ENCODE measurements around the gene ARHGAP4. TPM values are rescaled to one million over a fixed set of nuclear protein-coding genes. Genes with fewer than 3 reads are reported as not detected.
A peak's percentile ranks its signal among the peaks of the same experiment; 100 is the strongest.

ARHGAP4 gene
- total RNA-seq, 1 donor from 2014 or later: 135 TPM

DNA sequence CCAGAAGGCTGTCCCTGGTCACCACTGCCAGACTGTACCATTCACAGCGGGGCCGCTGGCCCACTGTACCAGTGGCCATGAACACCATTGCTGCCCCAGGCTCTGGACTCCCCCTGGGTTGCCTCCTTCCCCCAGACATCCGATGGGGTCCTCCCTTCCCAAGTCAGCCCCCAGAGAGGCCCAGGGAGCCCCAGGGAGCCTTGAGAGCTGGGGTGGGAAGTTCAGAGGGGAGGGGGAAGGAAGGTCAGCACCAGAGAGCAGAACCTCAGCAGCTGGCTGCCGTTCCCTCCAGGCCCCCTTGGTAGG is 441 bp upstream of the ARHGAP4 start:
- DNase-seq (ENCODE audit: low spot score): no peak
- Mint-ChIP-seq H3K9me3 (no peaks in the 10 kb centered on the region), H3K36me3 (ENCODE audit: low read depth) (peaks cover 45% of the 10 kb centered on the region), H3K4me3 (ENCODE audit: low read depth) (peak overlapping the region; percentile 86), H3K4me1 (ENCODE audit: low read depth) (peaks cover 24% of the 10 kb centered on the region), H3K27me3 (ENCODE audit: low read depth) (no peaks in the 10 kb centered on the region), H3K27ac (peak overlapping the region; percentile 99)
- intact Hi-C loops (cut with micrococcal nuclease): loop anchor here (5.0 to 10.0 kb wide), 3 partner anchors 162 to 448 kb away; partner anchors contain the start of genes EMD, FLNA, MECP2 and PLXNB3

DNA sequence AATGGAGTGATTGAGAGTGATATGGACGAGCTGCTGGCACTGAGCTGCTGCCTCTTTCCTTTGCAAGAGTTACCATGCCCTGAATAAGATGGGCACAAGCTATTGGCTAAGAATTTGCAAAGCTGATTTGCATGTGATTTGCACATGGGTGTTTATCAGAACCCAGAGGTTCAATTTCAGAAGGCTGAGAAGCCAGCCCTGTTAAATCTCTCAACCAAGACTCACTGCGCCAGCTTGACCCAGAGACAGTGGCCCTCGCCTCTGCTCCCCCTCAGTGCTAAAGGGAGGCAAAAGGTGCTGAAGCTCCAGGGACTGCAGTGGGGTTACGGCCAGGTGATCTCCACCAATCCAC is 701 bp downstream of the ARHGAP4 start:
- Mint-ChIP-seq H3K4me3 (ENCODE audit: low read depth) (peak overlapping the region; percentile 97), H3K9me3 (no peaks in the 10 kb centered on the region), H3K27me3 (ENCODE audit: low read depth) (no peaks in the 10 kb centered on the region), H3K36me3 (ENCODE audit: low read depth) (peaks cover 35% of the 10 kb centered on the region), H3K27ac (peak overlapping the region; percentile 95), H3K4me1 (ENCODE audit: low read depth) (peaks cover 24% of the 10 kb centered on the region)
- no peak for DNase-seq (ENCODE audit: low spot score)
- intact Hi-C loops (cut with micrococcal nuclease): loop anchor here (5.0 to 10.0 kb wide), 3 partner anchors 161 to 449 kb away; partner anchors contain the start of genes EMD, FLNA, MECP2 and PLXNB3

DNA sequence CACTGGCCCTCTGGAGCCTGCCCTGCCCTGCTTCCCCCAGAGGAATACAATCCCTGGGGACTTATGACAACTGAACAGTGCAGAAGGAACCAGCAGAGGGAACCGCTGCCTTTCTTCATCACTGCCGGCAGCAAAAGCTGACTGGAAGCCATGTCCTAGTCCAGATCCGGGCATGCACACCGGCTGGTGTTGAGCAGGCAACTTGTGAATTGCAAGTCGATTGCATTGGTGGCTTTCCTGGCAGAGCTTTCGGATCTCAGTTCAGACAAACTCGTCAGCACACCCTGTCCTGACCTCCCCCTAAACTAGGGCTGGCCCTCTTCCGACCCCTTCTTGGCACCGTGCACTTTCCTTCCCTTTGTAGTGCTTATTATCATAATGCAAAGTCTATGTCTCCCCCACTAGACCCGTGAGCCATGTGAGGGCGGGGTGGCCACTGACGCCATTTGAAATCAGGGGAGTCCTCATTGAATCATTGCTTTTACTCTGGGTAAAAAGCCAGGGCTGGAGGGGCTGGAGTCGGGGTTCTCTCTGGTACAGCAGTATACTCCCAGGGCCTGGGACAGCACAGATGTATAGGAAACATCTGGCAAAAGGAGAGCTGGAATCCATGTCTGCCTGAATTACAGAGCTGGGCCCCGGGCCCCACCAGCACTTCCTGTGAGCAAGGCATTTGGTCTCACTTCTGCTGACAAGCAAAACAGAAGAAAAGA is 1.8 kb downstream of the ARHGAP4 start:
- Mint-ChIP-seq H3K27ac (peak overlapping the region; percentile 95), H3K4me3 (ENCODE audit: low read depth) (peak overlapping the region; percentile 97), H3K36me3 (ENCODE audit: low read depth) (peaks cover 39% of the 10 kb centered on the region), H3K9me3 (no peaks in the 10 kb centered on the region), H3K27me3 (ENCODE audit: low read depth) (no peaks in the 10 kb centered on the region), H3K4me1 (ENCODE audit: low read depth) (peaks cover 22% of the 10 kb centered on the region)
- intact Hi-C loops (cut with micrococcal nuclease): loop anchor here (10.0 kb wide), 2 partner anchors 160 to 450 kb away; partner anchors contain the start of genes EMD, FLNA and PLXNB3
- DNase-seq (ENCODE audit: low spot score): no peak

DNA sequence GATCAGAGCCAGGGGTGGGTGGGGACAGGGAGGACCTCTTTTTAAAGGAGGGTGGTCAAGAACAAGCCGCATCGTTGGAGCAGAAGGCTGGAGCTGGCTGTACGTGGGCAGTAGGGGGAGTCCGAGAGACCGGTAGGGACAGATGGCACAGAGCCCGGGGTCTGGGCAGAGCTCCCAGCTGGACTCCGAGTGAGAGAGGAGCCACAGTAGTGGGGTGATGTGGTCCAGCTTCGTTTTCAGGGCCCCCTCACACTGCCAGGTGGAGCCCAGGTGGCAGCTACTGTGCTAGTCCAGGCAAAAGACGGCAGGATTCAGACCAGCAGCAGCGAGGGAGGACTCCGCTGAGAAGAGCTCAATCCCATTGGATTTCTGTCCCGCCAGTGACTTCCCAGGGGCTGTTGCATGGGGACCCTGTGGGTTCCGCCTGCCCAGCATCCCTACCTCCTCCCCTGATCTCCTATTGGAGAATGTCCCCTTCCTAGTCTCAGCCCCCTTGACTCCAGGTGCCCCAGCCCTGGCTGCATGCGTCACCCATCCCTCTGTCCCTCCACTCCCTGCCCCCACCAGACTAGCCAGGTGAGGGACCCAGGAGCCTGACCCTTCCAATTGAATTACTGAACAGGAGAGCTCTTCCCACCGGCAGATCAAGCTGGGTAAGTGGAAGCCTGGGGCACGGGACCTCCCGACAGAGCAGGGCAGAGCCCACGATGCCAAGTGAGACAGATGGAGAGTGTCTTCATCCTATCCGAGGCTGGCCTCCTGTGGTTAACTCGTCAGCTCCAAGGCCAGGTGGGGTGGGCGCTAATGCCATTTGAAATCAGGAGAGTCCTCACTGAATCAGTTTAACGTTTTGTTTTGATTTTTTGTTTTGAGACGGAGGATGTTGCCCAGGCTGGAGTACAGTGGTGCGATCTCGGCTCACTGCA is 2.9 kb downstream of the ARHGAP4 start:
- Mint-ChIP-seq H3K36me3 (ENCODE audit: low read depth) (peaks cover 42% of the 10 kb centered on the region), H3K27me3 (ENCODE audit: low read depth) (no peaks in the 10 kb centered on the region), H3K4me3 (ENCODE audit: low read depth) (peak overlapping the region; percentile 97), H3K4me1 (ENCODE audit: low read depth) (peaks cover 15% of the 10 kb centered on the region), H3K27ac (peak overlapping the region; percentile 77), H3K9me3 (no peaks in the 10 kb centered on the region)
- no peak for DNase-seq (ENCODE audit: low spot score)
- intact Hi-C loops (cut with micrococcal nuclease): loop anchor here (10.0 kb wide), 2 partner anchors 158 to 452 kb away; partner anchors contain the start of genes EMD, FLNA and PLXNB3

GRCh38 chrX:153921511-153922446 is 4.3 kb downstream of the ARHGAP4 start:
- Mint-ChIP-seq H3K27me3 (ENCODE audit: low read depth) (no peaks in the 10 kb centered on the region), H3K27ac (peak overlapping the region; percentile 77), H3K36me3 (ENCODE audit: low read depth) (peaks cover 50% of the 10 kb centered on the region), H3K4me1 (ENCODE audit: low read depth) (peaks cover 14% of the 10 kb centered on the region), H3K4me3 (ENCODE audit: low read depth) (peak overlapping the region; percentile 97), H3K9me3 (no peaks in the 10 kb centered on the region)
- intact Hi-C loops (cut with micrococcal nuclease): loop anchor here (10.0 kb wide), 2 partner anchors 157 to 453 kb away; partner anchors contain the start of genes EMD, FLNA and PLXNB3
- no peak for DNase-seq (ENCODE audit: low spot score)

DNA sequence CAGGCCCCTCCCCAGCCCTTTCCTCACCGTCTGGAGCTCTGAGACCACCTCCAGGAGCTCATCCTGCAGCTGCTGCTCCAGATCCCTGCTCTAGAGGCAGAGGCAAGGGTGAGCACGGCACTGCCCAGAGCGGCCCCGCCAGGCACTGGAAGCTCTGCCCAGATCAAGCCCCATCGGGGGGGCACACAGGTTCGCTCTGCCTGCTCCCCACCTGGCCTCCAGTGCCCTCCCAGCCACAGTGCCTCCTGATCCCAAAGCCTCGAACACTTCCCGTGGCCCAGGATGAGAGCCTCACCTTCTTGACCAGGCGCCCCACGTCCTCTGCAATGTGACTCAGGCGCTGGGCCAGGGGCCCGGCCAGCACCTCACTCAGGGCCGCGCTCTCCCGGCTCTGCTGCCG is 5.0 kb downstream of the ARHGAP4 start:
- H3K27ac Mint-ChIP-seq: no peak overlapping the region
- intact Hi-C loops (cut with micrococcal nuclease): loop anchor here (10.0 kb wide), 2 partner anchors 156 to 454 kb away; partner anchors contain the start of genes EMD, FLNA and PLXNB3
- no peaks in the 10 kb centered on the region for H3K9me3 Mint-ChIP-seq
- DNase-seq (ENCODE audit: low spot score): no peak
- H3K4me1 Mint-ChIP-seq (ENCODE audit: low read depth): peaks cover 14% of the 10 kb centered on the region
- no peak overlapping the region for H3K4me3 Mint-ChIP-seq (ENCODE audit: low read depth)
- no peaks in the 10 kb centered on the region for H3K27me3 Mint-ChIP-seq (ENCODE audit: low read depth)
- H3K36me3 Mint-ChIP-seq (ENCODE audit: low read depth): peaks cover 56% of the 10 kb centered on the region

- Mint-ChIP-seq H3K36me3 (ENCODE audit: low read depth) (peaks cover 59% of the 10 kb centered on the region), H3K9me3 (no peaks in the 10 kb centered on the region), H3K4me1 (ENCODE audit: low read depth) (peaks cover 14% of the 10 kb centered on the region), H3K27ac (no peak overlapping the region), H3K4me3 (ENCODE audit: low read depth) (no peak overlapping the region), H3K27me3 (ENCODE audit: low read depth) (no peaks in the 10 kb centered on the region)
- intact Hi-C loops (cut with micrococcal nuclease): loop anchor here (10.0 kb wide), 2 partner anchors 156 to 454 kb away; partner anchors contain the start of genes EMD, FLNA and PLXNB3
- DNase-seq (ENCODE audit: low spot score): no peak
Measured at GRCh38 chrX:153920546-153920945, 5.5 kb downstream of the ARHGAP4 start.

GRCh38 chrX:153919281-153919680 is 6.8 kb downstream of the ARHGAP4 start:
- H3K9me3 Mint-ChIP-seq: no peaks in the 10 kb centered on the region
- H3K27ac Mint-ChIP-seq: no peak overlapping the region
- H3K4me3 Mint-ChIP-seq (ENCODE audit: low read depth): no peak overlapping the region
- H3K27me3 Mint-ChIP-seq (ENCODE audit: low read depth): no peaks in the 10 kb centered on the region
- peaks cover 54% of the 10 kb centered on the region for H3K36me3 Mint-ChIP-seq (ENCODE audit: low read depth)
- no peak for DNase-seq (ENCODE audit: low spot score)
- peaks cover 12% of the 10 kb centered on the region for H3K4me1 Mint-ChIP-seq (ENCODE audit: low read depth)
- intact Hi-C loops (cut with micrococcal nuclease): no loop called here

DNA sequence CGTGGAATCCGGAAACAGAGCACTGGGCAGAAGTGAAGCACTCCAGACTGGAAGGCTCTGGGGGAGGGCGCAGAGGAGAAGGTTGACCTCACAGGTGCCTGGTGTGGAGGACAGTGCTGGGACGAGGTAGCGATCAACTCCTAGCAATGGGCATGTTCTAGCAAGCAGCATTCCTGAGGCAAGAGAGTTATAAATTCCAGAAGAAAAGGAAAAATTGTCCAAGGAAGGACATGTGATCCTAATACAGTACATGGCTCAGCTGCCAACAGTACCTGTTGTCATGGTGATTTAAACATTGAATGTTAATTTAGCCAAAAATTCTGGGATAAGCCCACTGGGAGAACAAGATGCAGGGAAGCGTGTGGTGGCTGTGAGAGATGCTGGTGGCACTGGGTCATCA is 8.2 kb downstream of the ARHGAP4 start:
- H3K27ac Mint-ChIP-seq: no peak overlapping the region

DNA sequence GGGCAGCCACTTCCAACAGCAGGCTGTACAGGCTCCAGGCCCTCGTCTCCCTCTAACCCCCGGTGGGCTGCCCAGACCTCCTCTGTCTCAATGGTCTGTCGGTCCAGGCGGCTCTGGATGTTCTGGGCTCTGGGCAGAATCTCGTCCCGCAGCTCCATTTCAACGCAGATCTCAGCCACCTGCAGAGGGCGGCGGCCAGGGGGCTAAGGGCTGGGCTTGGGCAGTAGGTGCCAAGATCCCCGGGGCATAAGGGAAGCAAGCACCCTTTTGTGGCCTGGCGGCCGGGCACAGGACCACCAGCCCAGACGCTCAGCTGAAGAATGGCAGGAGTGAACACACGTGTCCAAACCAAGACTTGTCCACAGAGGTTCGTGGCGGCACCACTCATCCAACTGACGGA is 12.4 kb downstream of the ARHGAP4 start:
- H3K27ac Mint-ChIP-seq: no peak overlapping the region
- H3K4me1 Mint-ChIP-seq (ENCODE audit: low read depth): no peaks in the 10 kb centered on the region
- DNase-seq (ENCODE audit: low spot score): no peak
- no peak overlapping the region for H3K4me3 Mint-ChIP-seq (ENCODE audit: low read depth)
- intact Hi-C loops (cut with micrococcal nuclease): no loop called here
- H3K36me3 Mint-ChIP-seq (ENCODE audit: low read depth): peaks cover 34% of the 10 kb centered on the region
- H3K9me3 Mint-ChIP-seq: no peaks in the 10 kb centered on the region
- H3K27me3 Mint-ChIP-seq (ENCODE audit: low read depth): no peaks in the 10 kb centered on the region

More for the DNA sequence above, 8.2 kb downstream of the ARHGAP4 start:
- no peak for DNase-seq (ENCODE audit: low spot score)
- Mint-ChIP-seq H3K4me3 (ENCODE audit: low read depth) (no peak overlapping the region), H3K27me3 (ENCODE audit: low read depth) (no peaks in the 10 kb centered on the region), H3K9me3 (no peaks in the 10 kb centered on the region), H3K4me1 (ENCODE audit: low read depth) (peaks cover 4% of the 10 kb centered on the region), H3K36me3 (ENCODE audit: low read depth) (peaks cover 44% of the 10 kb centered on the region)
- intact Hi-C loops (cut with micrococcal nuclease): no loop called here

DNA sequence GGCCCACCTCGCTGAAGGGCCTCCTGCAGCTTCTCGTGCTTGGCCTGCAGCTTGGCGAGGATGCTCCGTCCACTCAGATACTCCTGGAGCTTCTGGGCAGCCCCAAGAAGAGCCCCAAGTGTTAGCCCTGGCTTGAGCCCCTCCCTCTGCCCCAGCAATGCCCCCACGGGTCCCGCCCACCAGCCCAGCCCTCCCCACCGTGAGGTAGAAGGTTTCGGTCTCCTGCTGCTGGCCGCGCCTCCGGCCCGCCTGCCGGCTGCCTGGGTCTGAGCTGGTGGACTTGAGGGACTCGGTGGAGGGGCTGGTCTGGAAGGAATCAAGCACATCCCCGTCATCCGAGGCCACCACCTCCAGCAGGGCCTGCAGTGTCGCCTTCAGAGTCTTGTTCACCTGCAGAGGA is 12.9 kb downstream of the ARHGAP4 start:
- Mint-ChIP-seq H3K27ac (no peak overlapping the region), H3K4me3 (ENCODE audit: low read depth) (no peak overlapping the region), H3K27me3 (ENCODE audit: low read depth) (no peaks in the 10 kb centered on the region), H3K4me1 (ENCODE audit: low read depth) (no peaks in the 10 kb centered on the region), H3K9me3 (no peaks in the 10 kb centered on the region), H3K36me3 (ENCODE audit: low read depth) (peaks cover 29% of the 10 kb centered on the region)
- intact Hi-C loops (cut with micrococcal nuclease): no loop called here
- DNase-seq (ENCODE audit: low spot score): no peak

DNA sequence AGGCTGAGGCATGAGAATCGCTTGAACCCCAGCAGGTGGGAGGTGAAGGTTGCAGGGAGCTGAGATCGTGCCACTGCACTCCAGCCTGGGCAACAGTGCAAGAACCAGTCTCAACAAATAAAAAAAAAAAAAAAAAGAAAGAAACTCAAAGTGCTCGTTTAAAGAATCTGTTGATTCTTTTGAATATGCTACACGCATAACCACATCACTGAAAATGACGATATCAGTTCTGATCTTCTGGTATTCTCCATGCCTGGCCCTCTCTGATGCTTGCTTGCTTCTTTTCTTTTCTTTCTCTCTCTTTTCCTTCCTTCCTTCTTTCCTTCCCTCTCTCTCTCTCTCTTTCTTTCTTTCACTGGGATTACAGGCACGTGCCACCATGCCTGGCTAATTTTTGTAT is 14.3 kb downstream of the ARHGAP4 start:
- no peak overlapping the region for H3K4me3 Mint-ChIP-seq (ENCODE audit: low read depth)
- no peaks in the 10 kb centered on the region for H3K9me3 Mint-ChIP-seq
- DNase-seq (ENCODE audit: low spot score): no peak
- H3K27me3 Mint-ChIP-seq (ENCODE audit: low read depth): no peaks in the 10 kb centered on the region
- H3K27ac Mint-ChIP-seq: no peak overlapping the region
- H3K36me3 Mint-ChIP-seq (ENCODE audit: low read depth): peaks cover 21% of the 10 kb centered on the region
- H3K4me1 Mint-ChIP-seq (ENCODE audit: low read depth): no peaks in the 10 kb centered on the region
- intact Hi-C loops (cut with micrococcal nuclease): no loop called here
